LNCaP clone FGC (cell line): Measurements from ENCODE around the gene ACOT8.

Source experiments
- DNase-seq: peaks from one replicate; pipeline ENCODE4 v3.0.0-alpha.2; 2011; ENCODE audit warnings: low read depth
- H3K4me3 ChIP-seq: 2 replicates; pipeline ENCODE4 v1.5.1; 2011; ENCODE audit warnings: mild to moderate bottlenecking, low read depth, low read length, control low read depth
- TF ChIP-seq, protein P1 (sequence below): IDR thresholded peaks from 2 replicates; pipeline ENCODE4 v1.5.1; 2012; ENCODE audit warnings: mild to moderate bottlenecking; ENCODE audit not compliant: control insufficient read depth, insufficient read depth; ENCODE audit errors: extremely low read depth

Gene ACOT8

DNA sequence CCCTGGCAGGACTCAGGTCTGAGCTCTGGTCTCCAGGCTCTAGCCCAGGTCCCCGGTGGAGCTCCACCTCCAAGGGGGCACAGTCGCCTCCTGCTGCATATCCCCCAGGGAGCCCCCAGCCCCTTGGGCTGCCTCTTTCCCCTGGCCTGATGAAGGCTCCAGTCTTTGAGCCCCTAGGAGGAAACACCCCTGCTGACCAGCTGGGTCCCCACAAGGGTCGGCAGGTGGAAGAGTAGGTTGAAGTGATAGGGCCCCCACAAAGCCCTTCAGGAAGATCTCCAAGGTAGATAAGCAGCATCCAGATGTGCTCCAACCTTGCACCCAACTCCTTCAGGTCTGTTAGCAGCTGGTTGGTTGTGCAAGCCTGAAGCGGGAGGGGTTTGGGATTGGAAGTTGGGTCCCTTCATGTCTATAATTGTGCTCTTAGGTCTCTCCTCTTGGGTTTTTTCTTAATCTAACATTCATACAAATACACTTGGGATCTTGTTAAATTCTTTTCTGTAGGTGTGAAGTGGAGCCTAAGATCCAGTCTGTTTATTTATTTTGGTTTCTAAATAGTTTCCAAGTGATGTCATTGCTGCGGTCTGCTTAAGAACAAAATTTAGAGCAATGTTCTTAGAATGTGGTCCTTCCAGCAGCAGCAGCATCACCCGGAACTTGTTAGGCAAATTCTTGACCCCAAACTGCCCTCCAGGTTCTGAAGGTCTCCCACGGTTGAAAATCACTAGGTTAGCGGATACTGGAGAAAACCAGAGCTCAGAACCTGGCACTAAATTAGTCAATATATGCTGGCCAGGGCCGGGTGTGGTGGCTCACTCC, 39.6 kb downstream of the ACOT8 start:
- no peak overlapping the region for H3K4me3 ChIP-seq
- TF ChIP-seq, protein P1, sequence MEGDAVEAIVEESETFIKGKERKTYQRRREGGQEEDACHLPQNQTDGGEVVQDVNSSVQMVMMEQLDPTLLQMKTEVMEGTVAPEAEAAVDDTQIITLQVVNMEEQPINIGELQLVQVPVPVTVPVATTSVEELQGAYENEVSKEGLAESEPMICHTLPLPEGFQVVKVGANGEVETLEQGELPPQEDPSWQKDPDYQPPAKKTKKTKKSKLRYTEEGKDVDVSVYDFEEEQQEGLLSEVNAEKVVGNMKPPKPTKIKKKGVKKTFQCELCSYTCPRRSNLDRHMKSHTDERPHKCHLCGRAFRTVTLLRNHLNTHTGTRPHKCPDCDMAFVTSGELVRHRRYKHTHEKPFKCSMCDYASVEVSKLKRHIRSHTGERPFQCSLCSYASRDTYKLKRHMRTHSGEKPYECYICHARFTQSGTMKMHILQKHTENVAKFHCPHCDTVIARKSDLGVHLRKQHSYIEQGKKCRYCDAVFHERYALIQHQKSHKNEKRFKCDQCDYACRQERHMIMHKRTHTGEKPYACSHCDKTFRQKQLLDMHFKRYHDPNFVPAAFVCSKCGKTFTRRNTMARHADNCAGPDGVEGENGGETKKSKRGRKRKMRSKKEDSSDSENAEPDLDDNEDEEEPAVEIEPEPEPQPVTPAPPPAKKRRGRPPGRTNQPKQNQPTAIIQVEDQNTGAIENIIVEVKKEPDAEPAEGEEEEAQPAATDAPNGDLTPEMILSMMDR = no peak
- DNase-seq = no peak

DNA sequence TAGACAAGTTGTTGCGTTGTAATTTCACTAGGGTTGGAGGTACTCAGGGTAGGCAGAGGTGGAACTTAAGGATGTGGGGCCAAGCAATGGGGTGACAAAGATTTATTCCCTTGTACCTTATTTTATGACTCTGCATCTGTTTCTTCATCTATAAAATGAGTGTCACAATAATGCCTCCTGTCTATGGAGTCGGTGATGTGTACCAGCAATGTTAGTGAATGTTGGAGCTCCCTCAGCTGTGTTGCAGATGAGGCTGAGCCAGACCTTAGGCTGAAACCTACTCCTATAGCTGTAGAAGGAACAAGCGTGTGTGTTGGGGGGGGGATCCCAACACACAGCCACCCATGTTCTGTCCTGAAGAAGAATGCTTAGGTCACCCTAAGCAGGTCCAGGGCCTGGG, 40.2 kb downstream of the ACOT8 start:
- TF ChIP-seq, protein P1 = no peak
- DNase-seq = no peak
- no peak overlapping the region for H3K4me3 ChIP-seq

DNA sequence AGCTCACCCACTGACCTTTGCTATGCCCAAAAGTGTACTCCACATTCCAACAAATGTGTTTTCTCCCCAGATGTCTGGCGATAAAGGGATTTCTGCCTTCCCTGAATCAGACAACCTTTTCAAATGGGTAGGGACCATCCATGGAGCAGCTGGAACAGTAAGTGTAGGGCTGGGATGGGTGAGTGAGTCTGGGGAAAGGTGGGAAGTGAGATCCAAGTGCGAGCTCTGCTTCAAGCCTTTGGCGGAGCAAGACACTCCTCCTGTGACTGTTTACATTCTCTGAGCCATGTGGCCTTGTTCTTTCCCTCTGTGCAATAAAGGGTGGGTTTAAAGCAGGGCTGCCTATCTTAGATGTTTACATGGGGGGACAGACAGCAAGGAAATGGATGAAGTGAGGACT, 42.9 kb downstream of the ACOT8 start:
- DNase-seq = no peak
- TF ChIP-seq, protein P1 = no peak
- no peak overlapping the region for H3K4me3 ChIP-seq

DNA sequence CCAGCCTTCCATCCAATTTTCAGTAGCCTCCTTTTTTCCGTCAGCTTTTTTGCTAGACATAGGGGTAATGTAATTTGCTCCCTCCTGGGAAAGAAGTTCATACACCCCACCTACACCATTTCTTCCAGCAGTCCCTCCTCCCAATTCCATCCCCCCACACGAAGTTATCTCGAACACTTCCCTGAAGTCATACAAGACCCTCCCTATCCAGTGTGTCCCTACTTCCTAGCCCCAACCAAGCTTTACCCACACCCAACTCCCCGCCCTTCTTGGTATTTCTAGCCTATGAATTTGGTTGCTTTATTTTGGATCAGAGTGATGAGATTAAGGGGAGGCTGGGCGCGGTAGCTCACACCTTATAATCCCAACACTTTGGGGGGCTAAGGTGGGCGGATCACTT, 43.7 kb downstream of the ACOT8 start:
- peak overlapping the region; percentile 66 for H3K4me3 ChIP-seq
- TF ChIP-seq, protein P1 = no peak
- no peak for DNase-seq

DNA sequence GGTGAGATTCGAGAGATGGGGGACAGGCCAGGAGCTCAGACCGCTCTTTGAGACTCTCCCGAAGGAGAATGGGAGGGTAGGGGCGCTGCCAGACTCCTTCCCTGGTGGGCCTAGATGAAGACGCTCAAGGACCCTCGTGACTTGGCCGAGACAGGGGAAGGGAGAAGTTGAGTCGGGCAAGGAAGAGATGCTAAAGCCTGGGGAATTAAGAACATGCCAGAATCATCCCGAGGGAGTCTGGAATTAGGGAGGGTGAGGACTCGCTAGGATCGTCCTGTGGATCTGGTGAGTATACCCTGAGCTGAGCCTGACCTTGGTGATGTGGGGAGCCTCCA, 44.2 kb downstream of the ACOT8 start:
- H3K4me3 ChIP-seq = peak overlapping the region; percentile 66
- no peak for DNase-seq
- TF ChIP-seq, protein P1 = no peak

DNA sequence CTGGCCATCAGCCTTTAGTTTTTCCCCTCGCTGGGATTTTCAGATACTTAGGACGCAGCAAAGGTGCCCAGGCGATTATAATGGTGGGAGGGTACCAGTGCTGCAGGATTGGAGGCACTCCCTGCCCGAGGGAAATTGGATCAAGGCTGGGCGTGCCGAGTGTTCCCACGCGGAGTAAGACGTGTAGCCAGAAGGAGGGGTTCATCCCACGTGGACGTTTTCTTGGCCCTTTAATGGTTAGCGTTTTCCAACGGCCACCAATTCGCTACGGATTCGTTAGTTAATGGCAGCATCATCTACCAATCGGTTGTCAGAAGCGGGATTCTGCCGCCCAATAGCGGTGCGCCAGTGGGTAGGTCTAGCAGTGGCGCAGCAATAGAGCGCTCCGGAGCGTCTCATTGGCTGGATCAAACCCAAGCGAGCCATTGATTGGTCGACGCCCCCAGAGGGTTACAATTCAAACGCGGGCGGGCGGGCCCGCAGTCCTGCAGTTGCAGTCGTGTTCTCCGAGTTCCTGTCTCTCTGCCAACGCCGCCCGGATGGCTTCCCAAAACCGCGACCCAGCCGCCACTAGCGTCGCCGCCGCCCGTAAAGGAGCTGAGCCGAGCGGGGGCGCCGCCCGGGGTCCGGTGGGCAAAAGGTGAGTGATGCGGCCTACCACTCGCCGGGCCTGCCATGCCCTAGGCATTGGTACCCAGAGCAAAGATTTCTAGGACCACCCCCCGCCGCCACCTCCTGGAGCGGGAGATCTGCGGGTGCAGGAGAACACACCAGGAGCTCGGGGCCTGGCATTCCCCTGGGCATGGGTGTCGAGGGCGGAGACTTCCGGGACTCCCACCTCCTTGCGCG, 44.8 kb downstream of the ACOT8 start, which contains the start of gene UBE2C:
Gene UBE2C, plus strand, starts transcription at position 488 of the 849 bp plus-strand sequence. Its CDS starts 52 bp downstream, at position 540.
- DNase-seq = peak; percentile 100
- TF ChIP-seq, protein P1 = no peak
- peak within 1 kb of the TSS; percentile 66 for H3K4me3 ChIP-seq
